H1 (cell line): ENCODE measurements around the gene TRAPPC2. TPM values are rescaled to one million over a fixed set of nuclear protein-coding genes. Genes with fewer than 3 reads are reported as not detected.

ENCODE experiments used
- CTCF ChIA-PET: fragments of 300-600 bp; sonication (Branson Sonifier 250); formaldehyde crosslinking; loops from one replicate; lab custom pipeline; 2021; ENCODE audit not compliant: partially characterized antibody; lab: Charles Lee
- POLR2A ChIA-PET: fragments of 300-600 bp; sonication (Branson Sonifier 250); formaldehyde crosslinking; loops from one replicate; lab custom pipeline; 2021; ENCODE audit warnings: inconsistent platforms; ENCODE audit not compliant: partially characterized antibody; lab: Charles Lee
- DNase-seq, 2 experiments: peaks; one replicate each; pipeline versions ENCODE4 v3.0.0 to v3.0.0-alpha.2; 2010 to 2022; ENCODE audit warnings: low spot score in 2 of 2, low read depth in 1 of 2, mixed read lengths in 1 of 2
- FAIRE-seq: peaks from 2 replicates; lab custom pipeline; 2011; peaks lifted over from hg19 to GRCh38; lab: Jason Lieb, UNC
- H2AFZ ChIP-seq: 2 replicates; pipeline ENCODE4 v1.8.1; 2012; ENCODE audit warnings: low read length, inconsistent platforms
- H2AK5ac ChIP-seq: 2 replicates; pipeline ENCODE4 v1.6.1; 2013; ENCODE audit warnings: low read depth, low read length
- H2BK120ac ChIP-seq: replicated peaks from 2 replicates; pipeline ENCODE3; 2013; ENCODE audit warnings: low read depth, low read length, inconsistent platforms
- H2BK12ac ChIP-seq: 2 replicates; pipeline ENCODE4 v1.6.1; 2013; ENCODE audit warnings: low read depth, low read length
- H2BK15ac ChIP-seq: 2 replicates; pipeline ENCODE4 v1.6.1; 2013; ENCODE audit warnings: low read length
- H2BK20ac ChIP-seq: 2 replicates; pipeline ENCODE4 v1.6.1; 2013; ENCODE audit warnings: low read length
- H2BK5ac ChIP-seq: 2 replicates; pipeline ENCODE4 v1.6.1; 2013; ENCODE audit warnings: low read depth, low read length
- H3K14ac ChIP-seq: 2 replicates; pipeline ENCODE4 v1.6.1; 2013; ENCODE audit warnings: inconsistent platforms; ENCODE audit not compliant: insufficient read length
- H3K18ac ChIP-seq: 2 replicates; pipeline ENCODE4 v1.6.1; 2013; ENCODE audit warnings: low read length; ENCODE audit errors: extremely low read depth
- H3K23ac ChIP-seq: 2 replicates; pipeline ENCODE4 v1.6.1; 2013; ENCODE audit warnings: inconsistent platforms; ENCODE audit not compliant: insufficient read length
- H3K23me2 ChIP-seq: 2 replicates; pipeline ENCODE4 v1.6.1; 2013; ENCODE audit warnings: low read depth, low read length
- H3K27ac ChIP-seq: 2 replicates; pipeline ENCODE4 v1.6.1; 2011; ENCODE audit warnings: low read depth, low read length, inconsistent platforms
- H3K27me3 ChIP-seq, 4 experiments: replicated peaks in 1 of 4; 1 replicate in 1 of 4; 2 replicates in 3 of 4; pipeline versions ENCODE4 v1.6.1 to v1.8.1; 2011 to 2013; ENCODE audit warnings: low read length in 3 of 4, mild to moderate bottlenecking in 3 of 4, inconsistent platforms in 2 of 4, mixed read lengths in 2 of 4, moderate library complexity in 1 of 4; ENCODE audit not compliant: control insufficient read depth in 3 of 4, insufficient read depth in 3 of 4; ENCODE audit errors: extremely low read depth in 1 of 4
- H3K36me3 ChIP-seq, 4 experiments: 2 replicates each; pipeline versions ENCODE4 v1.6.1 to v1.8.1; 2011 to 2013; ENCODE audit warnings: mild to moderate bottlenecking in 4 of 4, low read length in 3 of 4, moderate library complexity in 2 of 4, control low read depth in 1 of 4, inconsistent platforms in 1 of 4; ENCODE audit not compliant: insufficient read depth in 4 of 4, control insufficient read depth in 2 of 4
- H3K4ac ChIP-seq: replicated peaks from 2 replicates; pipeline ENCODE3; 2013; ENCODE audit warnings: low read length, low read depth, mixed read lengths, inconsistent platforms; ENCODE audit not compliant: insufficient read length
- H3K4me1 ChIP-seq, 4 experiments: replicated peaks in 1 of 4; 1 replicate in 1 of 4; 2 replicates in 3 of 4; pipeline versions ENCODE4 v1.6.1 to v1.8.1; 2011 to 2013; ENCODE audit warnings: low read length in 3 of 4, inconsistent platforms in 2 of 4, mixed read lengths in 1 of 4; ENCODE audit not compliant: insufficient read depth in 4 of 4, control insufficient read depth in 3 of 4
- H3K4me2 ChIP-seq, 2 experiments: 2 replicates each; pipeline versions ENCODE4 v1.6.1 to v1.8.1; 2011 to 2013; ENCODE audit warnings: low read depth in 2 of 2, low read length in 2 of 2, control low read depth in 1 of 2, inconsistent platforms in 1 of 2, mild to moderate bottlenecking in 1 of 2; ENCODE audit not compliant: insufficient read depth in 1 of 2
- H3K4me3 ChIP-seq, 4 experiments: fragments of 200-600, 300-600 bp in 1 of 4; sonication (generic), shearing (Covaris generic), sonication (Bioruptor Twin) in 1 of 4; 2 replicates each; pipeline versions ENCODE4 v1.5.1 to v1.8.1; 2011 to 2016; ENCODE audit warnings: low read length in 4 of 4, low read depth in 3 of 4, control low read depth in 2 of 4, inconsistent platforms in 2 of 4, mild to moderate bottlenecking in 2 of 4, mixed read lengths in 1 of 4, moderate library complexity in 1 of 4; ENCODE audit not compliant: insufficient read depth in 2 of 4; ENCODE audit errors: extremely low read depth in 1 of 4
- H3K56ac ChIP-seq: replicated peaks from 2 replicates; pipeline ENCODE3; 2013; ENCODE audit warnings: low read depth, mild to moderate bottlenecking, mixed read lengths, low read length, inconsistent platforms; ENCODE audit not compliant: insufficient read length
- H3K79me1 ChIP-seq: 2 replicates; pipeline ENCODE4 v1.6.1; 2013; ENCODE audit warnings: low read depth, low read length, control low read depth
- H3K79me2 ChIP-seq, 2 experiments: 2 replicates each; pipeline versions ENCODE4 v1.6.1 to v1.8.1; 2012 to 2013; ENCODE audit warnings: low read length in 2 of 2, mild to moderate bottlenecking in 2 of 2, inconsistent platforms in 1 of 2; ENCODE audit not compliant: insufficient read depth in 2 of 2, control insufficient read depth in 1 of 2
- H3K9ac ChIP-seq, 4 experiments: replicated peaks in 1 of 4; 1 replicate in 1 of 4; 2 replicates in 3 of 4; pipeline versions ENCODE4 v1.6.1 to v1.8.1; 2011 to 2013; ENCODE audit warnings: low read depth in 3 of 4, low read length in 3 of 4, control low read depth in 2 of 4, mild to moderate bottlenecking in 2 of 4, moderate library complexity in 2 of 4, inconsistent platforms in 1 of 4; ENCODE audit errors: extremely low read depth in 1 of 4
- H3K9me3 ChIP-seq, 2 experiments: 2 replicates each; pipeline versions ENCODE4 v1.6.1 to v1.8.1; 2012 to 2013; ENCODE audit warnings: mild to moderate bottlenecking in 2 of 2, moderate library complexity in 2 of 2, control low read depth in 1 of 2, inconsistent platforms in 1 of 2, low read depth in 1 of 2, low read length in 1 of 2, mixed read lengths in 1 of 2; ENCODE audit not compliant: insufficient read depth in 2 of 2
- H4K20me1 ChIP-seq, 2 experiments: replicated peaks in 1 of 2; 2 replicates each; pipeline versions ENCODE3 to v1.8.1; 2011 to 2013; ENCODE audit warnings: inconsistent platforms in 2 of 2, low read length in 2 of 2, mild to moderate bottlenecking in 1 of 2; ENCODE audit not compliant: insufficient read depth in 2 of 2, control insufficient read depth in 1 of 2
- H4K5ac ChIP-seq: 2 replicates; pipeline ENCODE4 v1.6.1; 2013; ENCODE audit warnings: low read length, low read depth, mixed read lengths, inconsistent platforms; ENCODE audit not compliant: insufficient read length
- H4K8ac ChIP-seq: 2 replicates; pipeline ENCODE4 v1.8.0; 2013; ENCODE audit warnings: mild to moderate bottlenecking, moderate library complexity, low read length, inconsistent platforms; ENCODE audit not compliant: insufficient read depth; ENCODE audit errors: extremely low read depth
- H4K91ac ChIP-seq: replicated peaks from 2 replicates; pipeline ENCODE3; 2013; ENCODE audit warnings: low read length, mixed read lengths, inconsistent platforms; ENCODE audit not compliant: insufficient read length
- ASH2L ChIP-seq: fragments of 200-600, 300-600 bp; sonication (generic); IDR thresholded peaks from one replicate; pipeline ENCODE4 v1.7.1; 2017; ENCODE audit warnings: low read length
- ATF3 ChIP-seq: IDR thresholded peaks from 2 replicates; pipeline ENCODE4 v1.6.1; 2011; ENCODE audit warnings: low read depth, mild to moderate bottlenecking, low read length; ENCODE audit not compliant: insufficient read depth
- EGR1 ChIP-seq: IDR thresholded peaks from 2 replicates; pipeline ENCODE4 v1.6.1; 2011; ENCODE audit warnings: low read depth, low read length, borderline replicate concordance
- EP300 ChIP-seq, 2 experiments: IDR thresholded peaks; 1 replicate in 1 of 2; 2 replicates in 1 of 2; pipeline ENCODE4 v1.6.1; 2011 to 2012; ENCODE audit warnings: low read depth in 2 of 2, low read length in 2 of 2, mild to moderate bottlenecking in 2 of 2, borderline replicate concordance in 1 of 2, inconsistent platforms in 1 of 2, moderate library complexity in 1 of 2
- KDM1A ChIP-seq: fragments of 200-600, 300-600 bp; sonication (generic); IDR thresholded peaks from 2 replicates; pipeline ENCODE4 v1.7.1; 2016; ENCODE audit warnings: mild to moderate bottlenecking, low read length, borderline replicate concordance
- KDM4A ChIP-seq: IDR thresholded peaks from one replicate; pipeline ENCODE4 v1.7.1; 2012; ENCODE audit warnings: low read depth, mild to moderate bottlenecking, moderate library complexity, low read length, inconsistent platforms; ENCODE audit not compliant: severe bottlenecking
- NRF1 ChIP-seq: IDR thresholded peaks from 2 replicates; pipeline ENCODE4 v1.6.1; 2011; ENCODE audit warnings: mild to moderate bottlenecking, low read depth, low read length, improper control_type of control experiment
- RNF2 ChIP-seq: fragments of 200-900, 300-1000 bp; sonication (generic); IDR thresholded peaks from 2 replicates; pipeline ENCODE4 v1.7.1; 2016; ENCODE audit warnings: borderline replicate concordance, low read depth, mild to moderate bottlenecking, antibody characterized with exemption, low read length; ENCODE audit not compliant: poor library complexity, severe bottlenecking; ENCODE audit errors: missing control alignments
- SAP30 ChIP-seq: fragments of 300-600 bp; sonication (generic); IDR thresholded peaks from 2 replicates; pipeline ENCODE4 v1.7.1; 2012; ENCODE audit warnings: low read length, moderate library complexity, mild to moderate bottlenecking, inconsistent platforms; ENCODE audit not compliant: insufficient read depth, insufficient replicate concordance
- SIRT6 ChIP-seq: IDR thresholded peaks from one replicate; pipeline ENCODE4 v1.7.1; 2012; ENCODE audit warnings: low read length, inconsistent platforms
- TEAD4 ChIP-seq: IDR thresholded peaks from 2 replicates; pipeline ENCODE4 v1.6.1; 2012; ENCODE audit warnings: low read depth, low read length, inconsistent platforms, mixed read lengths
- WGBS, 2 experiments: shearing (Covaris generic) in 1 of 2; methylation state at CpG; one replicate each; pipeline versions ENCODE4 v1.1.6 to v1.1.7; 2013 to 2015; ENCODE audit warnings: low lambda C conversion rate in 2 of 2, mixed read lengths in 2 of 2, inconsistent platforms in 1 of 2, low coverage in 1 of 2, missing lambda C conversion rate in 1 of 2; ENCODE audit not compliant: insufficient replicate concordance in 2 of 2, insufficient coverage in 1 of 2, insufficient read length in 1 of 2; ENCODE audit errors: extremely low coverage in 1 of 2, missing lambda C conversion rate in 1 of 2; 5-methylcytosine and 5-hydroxymethylcytosine counted together
- polyA plus RNA-seq, 7 experiments: library from polyadenylated mRNA; depleted of rRNA in 3 of 7; stranded (reverse) in 5 of 7; unstranded in 2 of 7; fragments of >200 nt in 5 of 7; fragments of 200-250 nt in 2 of 7; gene quantifications; 1 replicate in 5 of 7; 2 replicates in 1 of 7; 4 replicates in 1 of 7; pipeline versions ENCODE4 v1.2.1 to v1.2.3, GENCODE V29; 2011 to 2013; ENCODE audit warnings: missing spikeins in 2 of 7, mixed read lengths in 2 of 7
- total RNA-seq: library from RNA; stranded (reverse); fragmentation: NEBNext Ultra II Directional; extraction: Animal tissue kit (Norgen Biotek cat#: 25700); gene quantifications from 2 replicates; pipeline ENCODE4 v1.2.1, GENCODE V29; 2021

Gene TRAPPC2
- total and polyA plus RNA-seq, 2 of the 8 experiments (the other 6 are each of a cell fraction or from before 2014, with no cell fraction given), result 6.7 to 10.8 TPM

- no peak overlapping the region for H3K4me3 ChIP-seq
- no peaks in the 10 kb centered on the region; the same call in 1 of the 2 replicates for H3K79me1 ChIP-seq
- H2BK5ac ChIP-seq, result no peak overlapping the region
- H3K36me3 ChIP-seq, result peaks cover 0 to 28% (median under 1%) of the 10 kb centered on the region in 4 experiments; a peak in 4 of 8 replicates
- H3K9ac ChIP-seq, result no peak overlapping the region
- H2BK120ac ChIP-seq, result no peak overlapping the region
- no peak overlapping the region for H2BK15ac ChIP-seq
- CTCF ChIA-PET, result no interaction called here
- no peaks in the 10 kb centered on the region for H3K4me1 ChIP-seq
- no peaks in the 10 kb centered on the region for H3K23me2 ChIP-seq
- peaks cover 0 to 2% of the 10 kb centered on the region in 2 experiments for H4K20me1 ChIP-seq
- H3K27me3 ChIP-seq, result no peaks in the 10 kb centered on the region
- no peak overlapping the region for H4K91ac ChIP-seq
- 85% methylated on average over 7 of the region's 7 CpGs; no CpG with 5 or more reads in 1 of the 2 experiments for WGBS, 2 experiments
- no peak overlapping the region for H3K23ac ChIP-seq
- no peak for FAIRE-seq
- H2AK5ac ChIP-seq, result no peak overlapping the region
- H3K27ac ChIP-seq, result no peak overlapping the region
- no peak overlapping the region for H3K18ac ChIP-seq
- H3K4ac ChIP-seq, result no peak overlapping the region
- no peak overlapping the region for H3K56ac ChIP-seq
- H3K4me2 ChIP-seq, result no peak overlapping the region
- no peaks in the 10 kb centered on the region for H3K9me3 ChIP-seq
- POLR2A ChIA-PET, result interaction anchor here (2.0 kb wide), 1 partner anchor 17 kb away, joined by 8 read pairs; the partner anchor contains the start of genes OFD1 and TRAPPC2
- H2BK12ac ChIP-seq, result no peak overlapping the region
- no peak overlapping the region for H4K8ac ChIP-seq
- H3K79me2 ChIP-seq, result no peaks in the 10 kb centered on the region; a peak in 1 of 4 replicates
- H2BK20ac ChIP-seq, result no peak overlapping the region
- H4K5ac ChIP-seq, result no peak overlapping the region
- DNase-seq, result no peak
- no peak overlapping the region for H3K14ac ChIP-seq
- H2AFZ ChIP-seq, result no peak overlapping the region
- TF ChIP-seq KDM1A (no peak), EP300 (IDR thresholded peaks at IDR 0.05; ENCODE audit: borderline replicate concordance in 1 of 2, low read depth in 2 of 2, low read length in 2 of 2) (no peak), EGR1 (no peak), KDM4A (no peak), NRF1 (no peak), SIRT6 (no peak), ATF3 (no peak), ASH2L (no peak), TEAD4 (no peak), RNF2 (no peak), SAP30 (no peak)
Observed at GRCh38 chrX:13717700-13718472, 16.5 kb downstream of the TRAPPC2 start.
